HG03108 (cell line): ENCODE results near the gene C14orf93.
A peak's percentile ranks its signal among the peaks of the same experiment; 100 is the strongest.
"Not testable (repeated sequence)": the region's sequence is repeated elsewhere in the genome, so short reads cannot be mapped to it uniquely, and the experiment has no call there.

Source experiments
- ATAC-seq: cut with Tn5 transposase; IDR thresholded peaks from one replicate; pipeline ENCODE4 v1.9.1; 2021; ENCODE audit warnings: moderate library complexity; ENCODE audit not compliant: unreplicated experiment

C14orf93 gene

DNA sequence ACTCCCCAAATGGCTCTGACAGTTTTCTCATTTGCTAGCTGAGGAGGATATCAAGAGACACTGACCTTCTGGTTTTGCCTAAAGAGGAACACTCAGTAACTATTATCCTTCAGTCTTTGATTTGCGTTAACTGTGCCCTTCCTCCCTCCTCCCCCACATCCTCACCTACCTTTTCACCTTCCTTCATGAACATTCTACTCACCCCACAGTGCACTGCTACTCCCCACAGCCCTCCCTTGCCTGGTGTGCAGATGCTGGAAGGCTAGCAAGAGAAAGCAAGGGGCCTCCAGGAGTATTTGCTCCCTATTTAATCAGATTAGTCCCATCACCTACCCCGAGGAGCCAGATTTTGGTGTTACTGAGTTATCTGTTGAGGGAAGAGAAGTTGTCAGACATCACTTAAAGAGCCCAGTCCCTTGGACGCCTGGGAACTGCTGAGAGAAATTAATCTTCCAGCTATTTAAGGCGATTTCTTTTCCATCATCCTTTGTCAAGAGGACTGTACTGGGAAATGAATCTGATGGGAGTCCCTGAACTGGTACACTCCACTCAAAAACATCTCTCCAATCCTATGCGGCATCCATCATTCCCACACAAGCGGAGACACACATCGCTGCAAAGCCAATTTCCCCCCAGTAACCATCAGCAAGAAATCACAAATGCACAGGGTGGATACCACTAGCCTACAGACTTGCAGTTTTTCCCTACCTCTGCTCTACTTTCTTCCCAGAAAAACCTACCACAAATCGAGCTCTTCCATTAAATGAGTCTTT lies 13.3 kb upstream of the C14orf93 start:
- ATAC-seq, result no peak

DNA sequence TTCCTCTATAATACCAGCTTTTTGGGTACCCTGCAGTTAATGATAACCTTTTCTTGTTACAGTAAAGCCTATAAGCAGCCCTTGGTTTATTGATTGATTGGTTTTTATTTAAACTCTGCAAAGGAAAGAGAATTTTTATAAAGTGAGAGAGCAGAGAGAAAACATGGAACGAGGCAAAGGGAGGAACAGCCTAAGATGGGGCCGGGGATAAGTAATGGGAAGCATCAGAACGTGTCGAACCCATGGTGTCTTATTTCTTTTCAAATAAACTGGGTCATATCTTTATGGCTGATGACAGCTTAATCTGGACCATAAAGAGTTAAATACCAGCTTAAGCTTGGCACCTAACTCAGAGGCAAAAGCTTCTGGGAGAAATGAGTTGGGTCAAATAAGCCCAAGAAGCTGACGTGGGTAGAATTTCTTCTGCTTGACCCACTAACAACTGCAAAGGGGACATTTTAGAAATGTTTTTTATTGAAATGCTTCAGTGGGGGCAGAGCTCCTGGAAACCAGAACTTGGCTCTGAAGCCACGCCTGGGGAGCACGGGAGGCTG lies 12.0 kb upstream of the C14orf93 start:
- no peak for ATAC-seq

DNA sequence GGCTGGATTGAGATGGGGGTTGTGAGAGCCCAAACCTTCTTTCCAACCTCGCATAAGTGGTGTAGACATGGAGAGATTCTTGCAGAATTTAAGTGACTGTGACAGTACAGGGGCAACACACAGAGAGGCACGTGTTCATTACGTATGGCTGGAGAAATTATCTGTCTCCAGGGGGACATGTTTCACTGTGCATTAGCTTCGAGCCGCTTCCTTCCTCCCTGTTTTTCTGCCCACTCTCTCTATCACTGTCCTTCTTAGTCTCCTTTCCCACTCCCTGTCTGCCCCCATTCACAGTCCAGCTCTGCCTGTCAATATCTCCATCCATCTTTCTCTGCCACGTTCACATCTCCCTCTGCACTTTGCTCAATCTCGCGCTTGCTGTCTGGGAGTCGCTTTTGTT lies 11.5 kb upstream of the C14orf93 start:
- no peak for ATAC-seq

DNA sequence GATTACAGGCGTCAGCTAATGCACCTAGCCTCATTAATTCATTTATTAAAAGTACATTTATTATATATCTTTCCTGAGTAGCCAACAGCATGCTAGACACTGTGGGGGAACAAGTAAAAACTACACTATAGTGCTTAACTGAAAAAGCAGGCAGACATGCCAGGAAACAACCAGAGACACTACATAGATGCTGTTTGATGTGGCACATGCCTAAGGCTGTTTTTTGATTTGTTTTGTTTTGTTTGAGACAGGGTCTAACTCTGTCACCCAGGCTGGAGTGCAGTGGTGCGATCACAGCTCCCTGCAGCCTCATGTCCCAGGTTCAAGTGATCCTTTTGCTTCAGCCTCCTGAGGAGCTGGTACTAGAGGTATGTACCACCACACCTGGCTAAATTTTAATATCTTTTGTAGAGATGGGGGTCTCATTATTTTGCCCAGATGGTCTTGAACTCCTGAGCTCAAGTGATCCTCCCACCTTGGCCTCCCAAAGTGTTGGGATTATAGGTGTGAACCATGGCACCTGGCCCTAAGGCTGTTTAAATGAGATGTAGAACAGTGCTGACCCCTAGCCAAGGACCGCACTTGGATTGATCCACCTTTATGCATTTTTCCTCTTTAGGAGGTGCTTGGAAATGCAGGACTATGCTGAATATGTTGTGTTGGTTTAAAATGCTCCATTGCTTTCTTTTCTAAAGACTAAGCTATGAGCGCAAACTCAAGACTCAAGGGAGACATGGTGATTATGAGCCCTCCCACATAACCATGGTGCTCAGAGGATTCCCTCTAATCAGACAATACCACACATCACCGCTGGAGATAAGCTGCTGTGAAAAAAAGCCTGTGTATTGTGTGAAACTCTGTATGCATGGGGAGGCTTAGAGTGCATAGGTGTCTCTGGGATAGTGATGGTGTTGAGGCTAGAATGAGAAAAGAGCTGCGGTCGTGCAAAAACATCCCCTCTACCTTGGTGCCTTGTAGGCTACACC lies 10.5 kb upstream of the C14orf93 start:
- no peak for ATAC-seq

DNA sequence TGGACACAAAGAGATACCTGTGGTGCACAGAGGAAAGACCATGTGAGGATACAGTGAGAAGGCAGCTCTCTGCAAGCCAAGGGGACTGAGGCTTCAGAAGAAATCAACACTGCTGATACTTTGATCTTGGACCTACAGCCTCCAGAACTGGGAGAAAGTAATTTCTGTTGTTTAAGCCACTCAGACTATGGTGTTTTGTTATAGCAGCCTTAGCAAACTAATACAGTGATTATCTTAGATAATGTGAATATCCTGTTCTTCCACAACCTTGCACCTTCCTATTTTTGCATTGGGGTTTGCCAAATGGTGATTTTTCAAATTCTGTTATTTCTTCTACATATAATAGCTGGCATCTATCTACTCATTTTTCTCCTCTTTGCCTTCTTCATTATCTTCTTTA lies 8.2 kb upstream of the C14orf93 start:
- no peak for ATAC-seq

DNA sequence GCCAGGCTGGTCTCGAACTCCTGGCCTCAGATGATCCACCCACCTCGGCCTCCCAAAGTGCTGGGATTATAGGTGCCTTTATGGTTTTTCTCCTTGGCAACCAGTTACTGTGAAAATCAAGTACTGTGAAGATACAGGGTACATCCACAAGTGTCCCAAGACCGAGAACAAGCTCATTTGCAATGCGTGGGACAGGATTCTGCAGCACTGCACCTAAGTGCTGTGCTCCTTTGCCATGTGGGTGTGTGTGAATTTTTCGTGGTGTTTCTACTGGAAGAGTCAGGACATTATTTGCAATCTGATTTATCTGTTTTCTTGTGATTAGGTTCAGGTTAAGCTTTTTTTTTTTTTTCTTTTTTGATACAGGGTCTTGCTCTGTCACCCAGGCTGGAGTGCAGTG lies 7.1 kb upstream of the C14orf93 start:
- ATAC-seq, result no peak

DNA sequence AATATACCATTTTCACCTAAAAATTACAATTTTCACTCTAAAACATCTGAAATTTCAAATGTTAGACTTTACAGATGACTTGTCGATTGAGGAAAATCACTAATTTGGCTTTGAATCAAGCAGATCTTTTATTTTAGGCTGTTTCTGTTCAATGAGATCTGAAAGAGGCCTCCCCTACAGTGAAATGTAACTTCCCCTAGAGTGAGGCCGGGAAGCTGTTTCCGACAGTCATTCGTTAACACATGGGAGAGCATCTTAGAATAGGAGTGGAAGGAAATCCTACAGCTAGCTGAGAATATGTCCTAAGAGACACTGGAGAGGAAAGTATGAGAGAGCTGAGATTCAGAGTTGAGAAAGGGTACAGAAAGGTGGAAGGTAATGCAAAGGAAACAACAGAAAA lies 5.7 kb upstream of the C14orf93 start:
- no peak for ATAC-seq

DNA sequence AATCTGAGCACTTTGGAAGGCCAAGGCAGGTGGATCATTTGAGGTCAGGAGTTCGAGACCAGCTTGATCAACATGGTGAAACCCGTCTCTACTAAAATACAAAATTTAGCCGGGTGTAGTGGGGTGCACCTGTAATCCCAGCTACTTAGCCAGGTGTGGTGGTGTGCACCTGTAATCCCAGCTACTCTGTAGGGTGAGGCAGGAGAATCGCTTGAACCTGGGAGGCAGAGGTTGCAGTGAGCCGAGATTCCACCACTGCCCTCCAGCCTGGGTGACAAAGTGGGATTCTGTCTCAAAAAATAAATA lies 3.8 kb upstream of the C14orf93 start:
- not testable (repeated sequence) for ATAC-seq

DNA sequence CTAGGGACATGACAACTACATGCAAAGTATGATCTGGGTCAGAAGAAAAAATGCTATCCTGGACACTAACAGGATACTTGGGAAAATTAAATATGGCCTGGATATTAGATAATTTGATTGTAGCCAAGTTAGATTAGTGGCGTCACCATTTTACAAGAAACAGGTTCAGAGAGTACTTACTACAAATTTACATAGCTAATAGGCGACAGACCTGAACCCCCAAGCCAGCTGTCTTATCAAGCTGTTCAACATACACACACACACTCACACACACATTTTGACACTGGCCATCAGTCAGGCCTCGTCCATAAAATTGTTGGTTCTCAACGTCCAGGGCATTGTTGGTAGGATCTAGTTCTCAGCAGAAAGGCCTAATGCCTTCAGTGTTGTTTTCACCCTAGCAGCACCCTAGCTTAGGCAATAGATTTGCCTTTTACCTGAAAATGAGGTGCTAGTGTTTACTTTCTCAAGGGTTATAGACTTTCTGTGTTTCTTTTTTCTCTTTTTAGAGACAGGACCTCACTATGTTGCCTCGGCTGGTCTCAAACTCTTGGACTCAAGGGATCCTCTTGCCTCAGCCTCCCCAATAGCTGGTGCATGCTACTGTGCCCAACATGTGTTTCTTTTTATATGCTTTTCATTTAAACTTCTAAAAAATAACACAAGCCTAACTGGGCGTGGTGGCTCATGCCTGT lies 3.3 kb upstream of the C14orf93 start:
- no peak for ATAC-seq

DNA sequence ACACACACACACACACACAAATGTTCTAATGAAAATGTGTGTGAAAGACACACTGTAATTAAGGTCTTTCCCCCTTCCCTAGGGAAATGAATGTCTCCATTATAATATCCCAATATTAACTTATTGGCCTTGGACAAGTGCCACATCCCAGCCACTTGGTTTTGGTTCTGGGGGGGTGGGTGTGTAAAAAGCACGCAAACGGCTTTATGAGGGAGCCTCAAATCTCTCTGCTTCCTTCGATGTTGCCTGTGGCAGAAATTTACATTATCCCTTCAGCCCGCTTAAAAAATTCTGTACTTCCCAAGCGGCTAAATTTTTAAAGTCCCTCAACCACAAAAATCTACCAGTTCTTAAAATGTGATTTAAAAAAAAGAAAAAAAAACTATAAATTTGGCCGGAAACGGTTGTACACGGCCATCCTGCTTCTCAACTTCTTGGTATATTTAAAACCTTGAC lies 432 bp downstream of the C14orf93 start:
- no peak for ATAC-seq

DNA sequence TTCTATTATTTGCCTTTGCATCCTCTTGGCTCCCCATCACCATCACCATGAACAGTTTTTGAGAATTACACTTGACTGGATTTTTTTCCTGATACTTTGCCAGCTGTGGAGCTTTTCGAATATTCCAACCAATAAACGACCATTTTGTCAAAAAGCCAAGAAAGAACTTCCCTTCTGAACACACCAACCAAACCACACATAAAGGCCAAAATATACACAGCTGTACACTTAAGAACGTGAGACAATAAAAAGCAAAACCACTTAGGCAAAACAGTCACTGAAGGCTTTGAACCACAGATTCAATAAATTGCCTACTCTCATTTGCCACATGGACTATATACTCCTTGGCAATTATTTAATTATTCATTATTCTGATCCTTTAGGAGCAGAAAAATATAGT lies 1.1 kb downstream of the C14orf93 start:
- no peak for ATAC-seq

DNA sequence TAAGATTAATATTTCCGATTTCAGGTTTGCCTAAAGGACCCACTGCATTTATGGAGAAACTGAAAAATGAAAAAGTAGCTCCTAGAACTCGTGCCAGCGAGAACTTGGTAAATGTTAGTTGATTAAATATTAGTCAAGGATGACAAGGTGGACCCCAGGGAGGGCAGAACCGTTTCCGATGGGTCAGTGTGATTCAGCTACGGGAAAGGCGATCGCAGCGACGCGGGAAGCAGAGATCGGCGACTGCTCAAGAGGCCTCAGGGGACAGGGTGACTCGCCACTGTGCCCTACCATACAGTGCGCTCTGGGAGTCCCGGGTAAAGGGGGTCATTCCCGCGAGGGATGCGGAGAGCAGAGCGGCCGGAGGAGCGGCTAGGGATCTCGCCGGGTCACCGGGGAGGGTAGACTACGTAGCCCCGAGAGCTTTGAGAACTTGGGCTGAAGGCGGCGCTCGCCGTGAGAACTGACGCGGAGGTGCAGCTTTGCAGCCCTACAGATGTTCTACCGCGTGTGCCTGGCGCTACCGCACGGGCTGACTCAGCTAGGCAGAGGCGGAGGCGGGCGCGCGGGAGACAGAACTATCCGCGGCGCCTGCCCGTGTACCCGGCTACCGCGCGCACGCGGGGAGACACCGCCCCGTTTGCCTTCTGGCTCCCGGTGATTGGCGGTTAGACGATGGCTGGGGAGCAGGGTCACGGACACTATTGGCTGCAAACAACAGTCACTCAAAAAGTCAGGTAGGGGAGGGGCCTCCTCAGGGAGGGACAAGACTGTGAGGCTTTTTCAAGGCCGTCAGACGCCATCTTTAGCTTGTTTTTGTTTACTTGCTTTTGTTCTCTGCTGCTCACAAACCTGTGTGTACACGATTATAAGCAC lies 3.2 kb downstream of the C14orf93 start:
- peak; percentile 95 for ATAC-seq

DNA sequence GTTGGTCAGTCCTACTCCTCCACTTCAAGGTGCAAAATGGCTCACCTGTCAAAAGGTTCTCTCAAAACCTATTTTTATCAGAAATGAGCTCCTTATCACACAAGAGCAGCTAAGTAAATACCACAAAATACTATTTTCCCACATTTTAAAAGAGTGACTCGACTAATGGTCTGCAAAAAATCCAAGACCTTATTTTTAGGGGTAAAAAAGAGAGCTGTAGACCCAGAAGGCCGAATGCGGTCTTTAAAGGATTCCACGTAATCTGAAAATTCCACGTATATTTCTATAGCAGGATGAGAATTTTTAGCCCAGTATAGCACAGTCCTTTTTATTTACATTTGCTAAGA lies 3.8 kb downstream of the C14orf93 start:
- ATAC-seq, result no peak

DNA sequence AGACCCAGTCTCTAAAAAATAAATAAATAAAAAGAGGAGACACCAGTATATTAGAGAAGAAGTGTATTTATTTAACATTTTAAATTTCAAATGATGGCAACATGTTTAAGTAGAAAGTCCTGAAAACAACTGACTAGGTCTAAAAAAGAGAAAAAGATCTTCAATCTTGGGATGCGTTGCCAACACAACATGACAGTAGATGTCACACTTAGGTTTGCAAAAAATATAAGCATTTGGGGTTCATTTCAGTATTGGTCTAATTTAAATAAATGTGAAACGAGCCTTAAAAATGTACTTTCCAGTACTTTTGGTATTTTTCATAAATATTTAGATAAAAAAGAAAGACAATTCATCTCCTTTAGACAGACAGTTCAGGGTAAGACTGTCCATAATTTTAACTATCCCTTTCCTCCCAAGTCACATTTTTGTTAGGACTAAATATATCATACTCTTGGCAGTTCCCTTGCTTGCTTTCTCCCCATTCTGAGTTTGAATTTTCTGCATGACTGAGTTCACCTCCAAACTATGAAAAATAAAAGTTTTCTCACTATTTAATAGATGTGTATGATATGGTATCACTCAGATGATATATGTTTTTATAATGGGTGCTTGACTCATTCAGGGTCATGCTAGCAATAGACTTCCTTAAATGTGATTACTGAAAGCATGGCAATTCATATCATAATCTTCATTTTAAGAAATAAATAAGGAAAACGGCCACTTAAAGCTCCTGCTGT lies 4.3 kb downstream of the C14orf93 start:
- ATAC-seq, result no peak

DNA sequence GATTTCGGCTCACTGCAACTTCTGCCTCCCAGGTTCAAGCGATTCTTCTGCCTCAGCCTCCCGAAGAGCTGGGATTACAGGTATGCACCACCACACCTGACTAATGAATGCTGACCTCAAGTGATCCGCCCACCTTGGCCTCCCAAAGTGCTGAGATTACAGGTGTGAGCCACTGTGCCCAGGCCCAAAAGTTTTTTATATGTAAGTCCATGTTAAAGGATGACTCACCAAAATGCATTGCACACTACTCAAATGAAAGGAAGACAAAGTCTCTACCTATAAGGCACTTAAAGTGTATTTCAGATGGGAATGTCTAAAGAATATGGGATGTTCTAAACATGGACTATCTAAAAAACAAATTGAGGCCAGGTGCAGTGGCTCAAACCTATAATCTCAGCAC lies 5.7 kb downstream of the C14orf93 start:
- ATAC-seq, result not testable (repeated sequence)

DNA sequence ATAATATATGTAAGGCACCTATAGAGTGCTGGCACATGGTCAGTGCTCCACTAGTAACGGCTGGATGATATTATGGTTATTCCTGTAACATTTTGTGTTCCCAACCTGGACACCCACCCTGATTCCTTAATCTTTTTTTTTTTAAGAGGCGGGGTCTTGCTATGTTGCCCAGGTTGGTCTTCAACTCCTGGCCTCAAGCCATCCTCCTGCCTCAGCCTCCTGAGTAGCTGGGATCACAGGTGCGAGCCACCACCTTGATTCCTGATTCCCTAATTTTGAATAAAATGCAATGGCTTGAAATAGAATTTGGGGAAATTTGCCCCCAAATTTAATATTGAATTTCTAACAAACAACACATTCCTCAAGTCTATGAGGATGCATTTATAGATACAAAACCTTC lies 7.4 kb downstream of the C14orf93 start:
- no peak for ATAC-seq

DNA sequence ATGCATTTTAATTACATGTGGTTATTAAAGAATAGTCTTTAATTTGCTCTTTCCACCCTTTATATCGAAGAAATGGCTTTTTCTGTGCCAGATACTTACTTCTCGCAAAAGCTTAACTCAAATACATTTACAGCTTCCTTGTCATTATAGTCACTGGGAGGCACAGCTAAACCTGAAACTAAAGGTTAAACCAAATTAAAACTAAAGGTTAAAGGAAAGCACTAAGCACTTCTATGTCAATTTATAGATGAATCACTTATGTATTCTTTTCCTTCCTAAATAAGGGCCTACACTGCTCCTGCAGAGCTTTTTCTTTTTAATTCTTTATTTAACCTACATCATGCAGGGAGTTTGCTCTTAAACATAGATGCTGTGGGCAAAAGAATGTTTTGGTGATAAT lies 9.1 kb downstream of the C14orf93 start:
- no peak for ATAC-seq

DNA sequence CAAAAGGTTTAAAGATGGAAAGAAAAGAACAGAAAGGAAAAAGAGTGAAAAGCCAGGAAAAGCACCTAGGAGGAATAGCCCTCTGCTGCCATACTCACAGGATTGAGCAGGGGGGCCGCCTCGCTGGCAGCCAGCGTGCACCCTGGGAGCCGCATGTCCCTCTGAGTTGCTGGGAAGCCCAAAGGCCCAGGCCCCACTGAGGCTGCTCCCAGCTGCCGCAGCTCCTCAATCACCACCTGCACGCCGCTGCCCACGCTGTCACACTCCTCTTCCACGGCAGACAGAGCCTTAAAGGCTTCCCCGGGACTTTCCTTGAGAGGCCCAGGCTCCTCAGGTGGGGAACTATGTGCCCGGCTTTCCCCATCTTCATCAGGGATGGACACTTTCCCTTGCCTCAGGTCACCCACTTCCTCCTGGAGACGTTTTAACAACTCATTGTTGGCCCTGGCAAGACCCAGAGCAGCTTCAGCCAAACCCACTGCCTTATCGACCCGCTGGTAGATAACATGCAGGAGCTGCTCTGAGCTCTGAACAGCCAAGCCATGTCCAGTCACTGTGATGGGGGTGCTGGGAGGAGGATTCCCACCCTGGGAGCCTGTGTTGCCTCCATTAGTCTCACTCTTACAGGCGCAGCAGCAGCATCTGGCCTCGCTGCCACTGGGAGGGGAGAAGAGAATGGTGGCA lies 11.5 kb downstream of the C14orf93 start:
- no peak for ATAC-seq

DNA sequence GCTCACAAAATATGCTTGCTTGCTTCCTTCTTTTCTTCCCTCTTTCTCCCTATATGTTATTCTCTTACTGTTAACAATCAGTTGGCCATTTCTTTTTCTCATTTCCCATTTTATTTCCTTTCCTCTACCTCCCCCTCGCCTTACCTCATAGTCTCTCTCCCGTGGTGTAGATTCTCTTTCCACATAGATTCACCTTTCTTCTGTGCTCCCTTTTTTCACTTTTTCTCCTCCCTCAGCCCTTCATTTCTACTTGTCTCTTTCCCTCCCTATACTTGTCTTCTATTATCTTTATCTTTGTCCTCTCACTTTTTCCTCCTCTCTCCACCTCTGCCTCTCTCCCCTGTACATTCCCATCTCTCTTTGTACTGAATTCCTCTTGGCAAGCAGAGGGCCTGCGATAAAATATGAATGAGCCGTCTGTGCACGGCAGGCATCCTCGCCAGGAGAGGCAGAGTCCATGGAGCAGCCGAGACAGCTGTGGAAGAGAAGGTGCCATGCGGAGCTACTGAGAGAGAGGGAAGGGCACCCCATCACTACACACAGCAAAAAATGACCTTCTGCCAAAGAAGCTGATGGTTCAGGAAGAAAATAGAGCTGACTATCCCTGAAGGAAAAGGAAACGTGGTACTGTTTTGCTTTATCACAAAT lies 12.1 kb downstream of the C14orf93 start:
- ATAC-seq, result no peak
